GM21360 (cell line): Measurements from ENCODE around the gene RELL2.
A peak's percentile ranks its signal among the peaks of the same experiment; 100 is the strongest.
"Not testable (repeated sequence)": the region's sequence is repeated elsewhere in the genome, so short reads cannot be mapped to it uniquely, and the experiment has no call there.

Experiments
- ATAC-seq: cut with Tn5 transposase; IDR thresholded peaks from one replicate; pipeline ENCODE4 v1.9.1; 2021; ENCODE audit warnings: mild to moderate bottlenecking, moderate library complexity; ENCODE audit not compliant: unreplicated experiment

RELL2 gene

GRCh38 chr5:141636413-141637122 lies at the start of gene RELL2, which contains the start of gene HDAC3:
RELL2 (plus strand) TSS chr5:141636997; CDS start chr5:141638226, 1,229 bp downstream.
HDAC3 (minus strand) TSS chr5:141636849; CDS start chr5:141636790, 59 bp downstream.
- peak; percentile 60 for ATAC-seq

- ATAC-seq: no peak
Observed at GRCh38 chr5:141590127-141590526, 46.7 kb upstream of the RELL2 start.

- no peak for ATAC-seq
Observed at GRCh38 chr5:141596867-141597266, 39.9 kb upstream of the RELL2 start.

GRCh38 chr5:141597394-141597793 lies 39.4 kb upstream of the RELL2 start:
- no peak for ATAC-seq

GRCh38 chr5:141597814-141598213 lies 39.0 kb upstream of the RELL2 start:
- no peak for ATAC-seq

GRCh38 chr5:141598391-141599345 lies 38.1 kb upstream of the RELL2 start:
- no peak for ATAC-seq

- no peak for ATAC-seq
Observed at GRCh38 chr5:141602606-141603005, 34.2 kb upstream of the RELL2 start.

GRCh38 chr5:141603923-141604717 lies 32.7 kb upstream of the RELL2 start:
- ATAC-seq: no peak

- peak; percentile 86 for ATAC-seq
Observed at GRCh38 chr5:141605523-141606277, 31.1 kb upstream of the RELL2 start.

GRCh38 chr5:141608046-141608445 lies 28.8 kb upstream of the RELL2 start:
- ATAC-seq: no peak

GRCh38 chr5:141608557-141608956 lies 28.2 kb upstream of the RELL2 start:
- ATAC-seq: no peak

- ATAC-seq: no peak
Observed at GRCh38 chr5:141609044-141609443, 27.8 kb upstream of the RELL2 start.

GRCh38 chr5:141609921-141610320 lies 26.9 kb upstream of the RELL2 start:
- ATAC-seq: not testable (repeated sequence)

- no peak for ATAC-seq
Observed at GRCh38 chr5:141611289-141611688, 25.5 kb upstream of the RELL2 start.

GRCh38 chr5:141613344-141613743 lies 23.5 kb upstream of the RELL2 start:
- no peak for ATAC-seq

- ATAC-seq: no peak
Observed at GRCh38 chr5:141615991-141616720, 20.6 kb upstream of the RELL2 start.

GRCh38 chr5:141617128-141617527 lies 19.7 kb upstream of the RELL2 start:
- ATAC-seq: no peak

- no peak for ATAC-seq
Observed at GRCh38 chr5:141617682-141618029, 19.1 kb upstream of the RELL2 start.

- peak; percentile 25 for ATAC-seq
Observed at GRCh38 chr5:141618030-141618803, 18.6 kb upstream of the RELL2 start.
